Astrocyte (in vitro differentiated cells and primary cell): ENCODE data around the gene ARHGDIA.

Source experiments
- EZH2 ChIP-seq: IDR thresholded peaks from 2 replicates; pipeline ENCODE4 v1.6.1; 2012; ENCODE audit warnings: mild to moderate bottlenecking, low read length, inconsistent platforms; ENCODE audit not compliant: insufficient read depth
- TF ChIP-seq, protein P1 (sequence below): IDR thresholded peaks from 2 replicates; pipeline ENCODE4 v1.5.1; 2011; ENCODE audit warnings: low read depth, mild to moderate bottlenecking, inconsistent platforms, low read length, moderate library complexity; ENCODE audit not compliant: insufficient read depth

- no peak for TF ChIP-seq EZH2
- TF ChIP-seq, protein P1, sequence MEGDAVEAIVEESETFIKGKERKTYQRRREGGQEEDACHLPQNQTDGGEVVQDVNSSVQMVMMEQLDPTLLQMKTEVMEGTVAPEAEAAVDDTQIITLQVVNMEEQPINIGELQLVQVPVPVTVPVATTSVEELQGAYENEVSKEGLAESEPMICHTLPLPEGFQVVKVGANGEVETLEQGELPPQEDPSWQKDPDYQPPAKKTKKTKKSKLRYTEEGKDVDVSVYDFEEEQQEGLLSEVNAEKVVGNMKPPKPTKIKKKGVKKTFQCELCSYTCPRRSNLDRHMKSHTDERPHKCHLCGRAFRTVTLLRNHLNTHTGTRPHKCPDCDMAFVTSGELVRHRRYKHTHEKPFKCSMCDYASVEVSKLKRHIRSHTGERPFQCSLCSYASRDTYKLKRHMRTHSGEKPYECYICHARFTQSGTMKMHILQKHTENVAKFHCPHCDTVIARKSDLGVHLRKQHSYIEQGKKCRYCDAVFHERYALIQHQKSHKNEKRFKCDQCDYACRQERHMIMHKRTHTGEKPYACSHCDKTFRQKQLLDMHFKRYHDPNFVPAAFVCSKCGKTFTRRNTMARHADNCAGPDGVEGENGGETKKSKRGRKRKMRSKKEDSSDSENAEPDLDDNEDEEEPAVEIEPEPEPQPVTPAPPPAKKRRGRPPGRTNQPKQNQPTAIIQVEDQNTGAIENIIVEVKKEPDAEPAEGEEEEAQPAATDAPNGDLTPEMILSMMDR = no peak
These were observed 25.8 kb downstream of the ARHGDIA start for GRCh38 chr17:81845361-81845760.
